Measurements from ENCODE around the gene AGAP1. TPM values are rescaled to one million over a fixed set of nuclear protein-coding genes. Genes with fewer than 3 reads are reported as not detected.

Gene AGAP1
- total RNA-seq, 1 donor from 2014 or later: 43.8 TPM

GRCh38 chr2:236016496-236016895, 522.7 kb downstream of the AGAP1 start:
- Mint-ChIP-seq H3K4me1 (ENCODE audit: unreplicated experiment) (peaks cover 5% of the 10 kb centered on the region), H3K27ac (ENCODE audit: unreplicated experiment) (no peak overlapping the region), H3K36me3 (ENCODE audit: unreplicated experiment) (peaks cover 5% of the 10 kb centered on the region), H3K27me3 (ENCODE audit: unreplicated experiment) (no peaks in the 10 kb centered on the region), H3K9me3 (ENCODE audit: unreplicated experiment) (no peaks in the 10 kb centered on the region), H3K4me3 (ENCODE audit: unreplicated experiment) (no peak overlapping the region)
- no peak for DNase-seq (ENCODE audit: extremely low spot score, unreplicated experiment)
- no peak for TF ChIP-seq CTCF (IDR thresholded peaks at IDR 0.05)

- no peak overlapping the region for H3K4me3 Mint-ChIP-seq (ENCODE audit: unreplicated experiment)
- peaks cover 5% of the 10 kb centered on the region for H3K4me1 Mint-ChIP-seq (ENCODE audit: unreplicated experiment)
- no peaks in the 10 kb centered on the region for H3K9me3 Mint-ChIP-seq (ENCODE audit: unreplicated experiment)
- DNase-seq (ENCODE audit: extremely low spot score, unreplicated experiment): no peak
- H3K27ac Mint-ChIP-seq (ENCODE audit: unreplicated experiment): no peak overlapping the region
- no peaks in the 10 kb centered on the region for H3K27me3 Mint-ChIP-seq (ENCODE audit: unreplicated experiment)
- peaks cover 5% of the 10 kb centered on the region for H3K36me3 Mint-ChIP-seq (ENCODE audit: unreplicated experiment)
- TF ChIP-seq CTCF (IDR thresholded peaks at IDR 0.05): no peak
These were observed 523.6 kb downstream of the AGAP1 start for GRCh38 chr2:236017446-236017845.

GRCh38 chr2:236019434-236019833, 525.6 kb downstream of the AGAP1 start:
- Mint-ChIP-seq H3K36me3 (ENCODE audit: unreplicated experiment) (peaks cover 5% of the 10 kb centered on the region), H3K4me3 (ENCODE audit: unreplicated experiment) (no peak overlapping the region), H3K27ac (ENCODE audit: unreplicated experiment) (no peak overlapping the region), H3K9me3 (ENCODE audit: unreplicated experiment) (no peaks in the 10 kb centered on the region), H3K27me3 (ENCODE audit: unreplicated experiment) (no peaks in the 10 kb centered on the region), H3K4me1 (ENCODE audit: unreplicated experiment) (peaks cover 5% of the 10 kb centered on the region)
- TF ChIP-seq CTCF (IDR thresholded peaks at IDR 0.05): no peak
- DNase-seq (ENCODE audit: extremely low spot score, unreplicated experiment): no peak

- Mint-ChIP-seq H3K27ac (ENCODE audit: unreplicated experiment) (no peak overlapping the region), H3K4me3 (ENCODE audit: unreplicated experiment) (no peak overlapping the region), H3K27me3 (ENCODE audit: unreplicated experiment) (no peaks in the 10 kb centered on the region), H3K9me3 (ENCODE audit: unreplicated experiment) (no peaks in the 10 kb centered on the region), H3K36me3 (ENCODE audit: unreplicated experiment) (peaks cover 5% of the 10 kb centered on the region), H3K4me1 (ENCODE audit: unreplicated experiment) (no peaks in the 10 kb centered on the region)
- no peak for TF ChIP-seq CTCF (IDR thresholded peaks at IDR 0.05)
- DNase-seq (ENCODE audit: extremely low spot score, unreplicated experiment): no peak
These were observed 527.7 kb downstream of the AGAP1 start for GRCh38 chr2:236021499-236022057.

- no peaks in the 10 kb centered on the region for H3K4me1 Mint-ChIP-seq (ENCODE audit: unreplicated experiment)
- TF ChIP-seq CTCF (IDR thresholded peaks at IDR 0.05): no peak
- H3K36me3 Mint-ChIP-seq (ENCODE audit: unreplicated experiment): peaks cover 5% of the 10 kb centered on the region
- no peaks in the 10 kb centered on the region for H3K27me3 Mint-ChIP-seq (ENCODE audit: unreplicated experiment)
- H3K27ac Mint-ChIP-seq (ENCODE audit: unreplicated experiment): no peak overlapping the region
- no peak for DNase-seq (ENCODE audit: extremely low spot score, unreplicated experiment)
- no peaks in the 10 kb centered on the region for H3K9me3 Mint-ChIP-seq (ENCODE audit: unreplicated experiment)
- H3K4me3 Mint-ChIP-seq (ENCODE audit: unreplicated experiment): no peak overlapping the region
These were observed 528.3 kb downstream of the AGAP1 start for GRCh38 chr2:236022128-236022527.

Measured in osteocyte (in vitro differentiated cells).